GM19025 (cell line): ENCODE measurements around the gene FRMD4A.
"Not testable (repeated sequence)": the region's sequence is repeated elsewhere in the genome, so short reads cannot be mapped to it uniquely, and the experiment has no call there.

ENCODE experiments used
- ATAC-seq: cut with Tn5 transposase; IDR thresholded peaks from one replicate; pipeline ENCODE4 v1.9.1; 2021; ENCODE audit warnings: mild to moderate bottlenecking, low read depth, moderate library complexity; ENCODE audit not compliant: unreplicated experiment

The FRMD4A gene

GRCh38 chr10:14066106-14066505 lies 264.6 kb downstream of the FRMD4A start:
- no peak for ATAC-seq

GRCh38 chr10:14063531-14064285 lies 267.0 kb downstream of the FRMD4A start:
- no peak for ATAC-seq

GRCh38 chr10:14062528-14063260 lies 268.0 kb downstream of the FRMD4A start:
- ATAC-seq, result no peak

DNA sequence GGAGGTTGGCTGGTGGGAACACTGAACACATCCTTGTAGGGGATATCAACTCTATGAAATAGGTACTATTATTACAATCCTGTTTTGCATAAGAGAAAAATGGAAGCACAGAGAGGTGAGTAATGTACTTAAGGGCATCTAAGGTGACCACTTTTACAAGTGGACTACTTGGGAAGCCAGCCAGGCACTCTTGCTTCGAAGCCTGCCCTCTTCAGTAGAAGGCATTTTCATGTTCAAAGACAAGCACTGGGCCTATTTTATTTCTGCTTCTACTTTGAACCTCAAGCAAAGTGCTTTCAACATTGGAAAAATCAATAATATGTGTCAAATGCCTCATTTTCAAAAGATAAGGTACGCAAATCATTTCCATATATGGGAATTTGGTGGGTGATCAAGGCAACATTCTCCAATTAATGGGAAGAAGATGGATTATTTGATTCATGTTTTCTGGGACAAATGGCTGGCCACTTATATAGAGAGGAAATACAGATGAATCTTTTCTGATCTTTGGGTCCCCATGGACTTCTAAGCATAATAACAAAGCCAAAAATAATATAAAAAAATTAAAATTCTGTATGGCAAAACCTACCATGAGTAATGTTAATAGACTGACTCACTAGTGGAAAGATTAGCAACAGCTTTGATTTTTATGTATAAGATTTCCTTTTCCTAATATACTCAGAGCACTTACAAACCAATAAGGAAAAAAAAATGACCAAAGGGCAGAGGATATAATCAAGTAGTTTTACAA lies 270.2 kb downstream of the FRMD4A start:
- ATAC-seq, result no peak

DNA sequence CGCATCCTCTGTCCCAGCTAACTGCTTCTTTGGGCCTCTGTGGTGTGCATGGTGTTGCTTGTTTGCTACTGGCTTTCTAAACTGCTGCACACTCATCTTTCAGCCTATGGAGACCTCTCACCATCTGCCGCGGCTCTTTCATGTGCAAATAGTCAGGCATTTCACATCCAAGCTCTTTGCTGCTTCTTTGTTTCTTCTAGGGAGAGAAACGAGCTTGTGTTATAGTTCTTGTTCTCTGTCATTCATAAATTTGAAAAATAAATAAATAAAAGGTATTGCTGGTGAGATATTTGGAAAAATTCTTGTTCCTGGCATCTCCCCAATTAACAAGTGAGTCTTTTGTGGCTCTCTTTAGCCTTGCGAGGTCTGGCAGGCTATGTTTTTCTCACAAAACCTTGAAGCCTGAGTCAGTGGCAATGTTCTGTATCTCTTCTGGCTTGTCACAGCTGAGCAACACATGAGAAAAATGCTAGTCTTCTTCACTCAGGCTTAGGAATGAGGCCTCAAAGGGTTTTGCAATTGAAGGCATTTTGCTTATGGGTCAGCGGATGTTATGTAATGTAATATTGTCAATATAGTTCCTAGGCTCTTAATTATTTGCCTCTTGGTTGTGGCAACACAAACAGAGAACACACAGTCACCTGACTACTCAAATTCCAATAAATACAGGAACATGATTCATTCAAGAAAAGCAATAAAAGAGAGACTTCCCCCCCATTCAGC lies 274.0 kb downstream of the FRMD4A start:
- ATAC-seq, result no peak

DNA sequence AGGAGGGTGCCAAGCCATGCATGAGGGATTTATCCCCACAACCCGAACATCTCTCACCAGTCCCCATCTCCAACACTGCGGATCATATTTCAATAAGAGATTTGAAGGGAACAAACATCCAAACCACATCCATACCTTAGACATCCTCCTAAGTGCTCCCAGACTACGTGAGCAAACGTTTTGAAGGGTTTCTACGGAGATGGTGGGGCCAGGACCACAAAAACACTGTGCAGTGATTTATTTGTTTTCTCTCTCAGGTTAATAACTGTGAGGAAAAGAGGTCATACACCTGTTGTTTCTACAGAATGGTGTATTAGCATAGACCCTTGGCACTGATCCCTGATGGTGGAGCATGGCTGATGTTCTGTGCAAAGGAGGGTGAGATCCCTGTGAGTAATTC lies 277.8 kb downstream of the FRMD4A start:
- no peak for ATAC-seq

DNA sequence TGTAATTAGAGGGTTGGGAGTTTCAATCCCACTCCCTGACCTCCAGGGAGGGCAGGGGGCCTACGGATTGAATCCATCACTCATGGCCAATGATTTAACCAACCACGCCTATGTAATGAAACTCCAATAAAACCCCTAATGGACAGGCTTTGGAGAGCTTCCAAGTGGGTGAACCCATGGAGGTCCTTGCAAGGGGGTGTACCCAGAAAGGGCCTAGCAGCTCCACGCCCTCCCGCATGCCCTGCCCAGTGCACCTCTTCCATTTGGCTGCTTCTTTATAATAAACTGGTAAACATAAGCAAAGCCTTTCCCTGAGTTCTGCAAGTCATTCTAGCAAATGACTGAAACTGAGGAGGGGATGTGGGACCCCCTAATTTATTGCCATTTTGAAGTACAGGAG lies 280.1 kb downstream of the FRMD4A start:
- ATAC-seq, result no peak

DNA sequence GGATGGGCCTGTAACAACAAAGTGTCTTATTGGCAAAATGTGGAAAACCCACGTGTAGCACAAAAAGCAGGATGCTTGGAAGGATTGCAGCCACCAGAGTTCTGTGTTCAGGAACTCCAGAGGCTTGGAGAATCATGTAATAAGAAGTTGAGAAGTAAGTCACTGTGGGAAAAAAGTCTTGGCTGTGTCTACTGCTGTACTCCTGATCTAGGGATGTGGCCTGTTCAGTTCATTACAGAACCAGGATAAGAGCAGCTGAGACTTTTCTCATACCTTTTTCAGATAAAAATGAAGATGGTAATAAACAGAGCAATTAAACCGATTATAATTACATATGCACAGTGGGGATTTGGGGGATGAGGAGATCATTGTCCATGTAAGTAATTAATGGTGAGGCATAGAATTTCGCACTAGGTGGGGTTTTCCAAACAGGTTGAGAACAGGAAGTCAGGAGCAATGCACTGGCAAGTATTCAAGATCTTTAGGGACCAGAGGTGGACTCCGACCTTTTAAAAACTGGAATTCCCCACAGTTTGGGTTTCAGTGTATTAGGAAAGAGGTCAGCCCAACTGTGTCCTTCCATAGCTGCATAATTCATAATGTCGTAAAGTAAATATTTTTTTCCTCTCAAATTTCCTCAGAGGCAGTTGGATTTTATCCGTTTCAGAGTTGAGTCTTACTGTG lies 281.7 kb downstream of the FRMD4A start:
- ATAC-seq, result no peak

DNA sequence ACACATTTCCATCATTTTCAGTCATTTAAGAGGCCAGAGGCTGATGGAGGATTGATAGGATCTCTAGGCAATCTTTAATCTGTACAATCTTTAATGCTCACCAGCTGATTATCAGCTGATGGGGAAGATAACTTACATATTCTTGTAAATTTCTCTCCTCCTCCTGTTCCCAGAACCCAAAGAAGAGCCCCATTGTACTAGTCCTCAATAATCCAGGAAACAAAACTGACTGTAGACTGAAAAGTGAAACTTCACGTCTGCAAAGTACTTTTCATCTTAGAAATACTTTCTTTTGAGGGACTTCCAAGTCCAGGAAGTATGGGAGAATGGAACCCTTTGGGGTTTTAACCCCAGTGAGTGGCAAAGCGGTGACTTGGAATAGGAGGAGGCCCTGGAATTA lies 283.3 kb downstream of the FRMD4A start:
- ATAC-seq, result no peak

GRCh38 chr10:14042051-14042450 lies 288.7 kb downstream of the FRMD4A start:
- not testable (repeated sequence) for ATAC-seq

- ATAC-seq, result no peak
Observed at GRCh38 chr10:14040787-14041631, 289.7 kb downstream of the FRMD4A start.

- ATAC-seq, result no peak
Observed at GRCh38 chr10:14039968-14040668, 290.6 kb downstream of the FRMD4A start.

- ATAC-seq, result no peak
Observed at GRCh38 chr10:14036233-14036632, 294.5 kb downstream of the FRMD4A start.

DNA sequence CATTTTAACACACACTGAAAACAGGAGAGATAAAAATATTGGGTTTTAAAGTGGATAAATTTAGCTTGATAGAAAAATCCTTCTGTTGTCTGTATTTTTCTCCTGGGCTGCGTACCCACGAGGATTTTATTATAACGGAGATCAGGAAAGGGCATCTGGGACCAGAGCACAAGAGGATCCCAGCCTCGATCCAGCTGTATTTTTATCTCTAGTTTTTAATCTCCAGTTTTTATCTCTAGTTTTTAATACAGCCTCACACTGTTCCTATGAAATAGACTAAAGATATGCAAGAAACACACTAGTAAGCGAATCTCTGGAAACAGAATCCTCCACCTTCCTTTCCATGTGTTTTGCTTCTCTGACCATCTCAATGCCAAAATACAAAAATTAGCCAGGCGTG lies 295.2 kb downstream of the FRMD4A start:
- ATAC-seq, result no peak

DNA sequence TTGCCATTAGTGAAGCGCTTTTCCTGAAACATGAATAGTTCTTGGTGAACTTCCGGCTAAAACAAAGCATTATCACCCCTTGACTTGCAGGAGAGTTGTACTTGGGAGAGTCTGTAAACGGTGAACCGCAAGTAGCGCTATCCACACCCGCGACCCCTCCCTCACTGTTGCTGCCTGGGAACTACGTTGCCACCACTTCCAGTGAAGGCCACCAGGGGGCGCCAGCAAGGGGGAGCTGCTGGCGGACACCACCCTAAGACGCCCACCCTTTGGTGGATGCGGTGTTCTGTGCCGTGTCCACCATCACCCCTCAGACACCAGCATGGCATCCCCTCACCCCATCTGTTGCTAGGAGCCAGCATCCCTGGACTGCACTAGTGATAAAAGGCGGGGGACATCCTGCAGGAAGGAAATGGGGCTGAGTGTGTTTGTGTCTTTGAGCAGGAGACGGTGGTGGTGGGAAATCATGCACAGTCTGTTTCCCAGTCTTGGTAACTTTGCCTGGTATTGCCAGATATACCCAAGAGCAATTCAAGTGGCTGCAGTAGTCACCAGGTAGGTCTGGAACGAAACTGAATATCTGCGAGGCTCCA lies 298.2 kb downstream of the FRMD4A start:
- ATAC-seq, result no peak

DNA sequence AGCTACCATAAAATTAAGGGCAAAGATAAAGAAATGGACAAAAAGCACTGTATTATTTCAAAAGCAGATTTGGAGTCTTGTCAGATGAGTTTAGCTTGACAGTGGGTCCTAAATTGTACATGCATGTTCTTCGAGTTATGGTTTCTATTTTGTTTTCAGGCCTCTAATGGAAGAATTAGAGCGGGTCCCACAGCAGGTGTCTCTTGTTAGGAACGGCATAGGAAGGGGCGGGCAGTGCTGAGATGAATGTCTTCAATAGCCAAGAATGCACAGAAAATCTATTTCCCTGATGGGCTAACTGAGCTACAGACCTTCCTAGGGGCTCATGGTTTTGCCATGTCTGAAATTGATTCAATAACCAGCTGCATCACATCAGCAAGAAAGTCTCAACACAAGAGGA lies 304.4 kb downstream of the FRMD4A start:
- no peak for ATAC-seq

DNA sequence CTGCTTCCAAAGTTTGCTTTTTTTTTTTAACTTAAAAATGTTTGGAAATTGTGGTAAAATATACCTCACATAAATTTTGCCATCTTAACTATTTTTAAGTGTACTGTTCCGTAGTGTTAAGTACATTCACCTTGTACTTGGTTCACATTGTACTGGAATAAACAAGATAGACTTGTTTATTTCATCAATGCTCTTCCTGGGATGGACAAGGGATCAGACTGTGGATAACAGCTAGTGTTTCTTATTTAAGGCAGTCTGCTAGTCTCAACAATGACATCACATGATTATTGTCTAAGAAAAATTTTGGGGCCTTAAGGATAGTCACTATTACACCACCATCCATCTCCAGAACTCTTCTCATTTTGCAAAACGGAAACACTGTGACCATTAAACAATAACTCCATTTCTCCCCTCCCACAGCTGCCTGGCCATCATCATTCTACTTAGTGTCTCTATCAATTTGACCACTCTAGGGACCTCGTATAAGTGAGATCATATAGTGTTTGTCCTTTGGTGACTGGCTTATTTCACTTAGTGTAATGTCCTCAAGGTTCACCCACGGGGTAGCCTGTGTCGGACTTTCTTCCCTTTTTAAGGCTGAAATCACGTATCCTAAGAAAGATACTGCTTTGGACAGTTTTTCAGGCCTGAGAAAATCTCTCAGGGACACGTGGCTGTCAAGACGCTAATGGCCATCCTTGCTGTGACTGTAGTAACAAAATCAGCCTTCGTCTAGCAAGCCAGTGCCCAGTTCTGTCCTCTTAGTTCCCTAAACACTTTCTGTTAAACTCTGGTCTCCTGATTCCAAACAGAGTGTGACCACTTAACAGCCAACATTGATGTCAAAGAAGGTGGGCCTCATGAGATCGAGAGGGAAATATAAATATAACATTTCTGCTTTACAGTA lies 305.2 kb downstream of the FRMD4A start:
- ATAC-seq, result no peak
